Naive thymus-derived CD8-positive, alpha-beta T cell (primary cell): ENCODE results near the gene RAPH1. TPM values are rescaled to one million over a fixed set of nuclear protein-coding genes. Genes with fewer than 3 reads are reported as not detected.

ENCODE experiments used
- polyA plus RNA-seq, 3 donors: library from polyadenylated mRNA; unstranded; fragments of 300-500 nt; fragmentation: Illumina TruSeq; gene quantifications; one replicate each; pipeline ENCODE4 v1.2.3, GENCODE V29; 2021
- total RNA-seq, 8 experiments: library from RNA in 2 of 8; stranded (reverse) in 2 of 8; gene quantifications; one replicate each; pipeline ENCODE4 v1.2.3 and lab custom pipeline; 2021 to 2026

The RAPH1 gene
- total and polyA plus RNA-seq, 5 experiments from 2014 or later: 0.31 to 2.1 (median 1.1) TPM; not detected in 1

Other genes with a start within 250 kb of the RAPH1 start
- 10 to 100 TPM; 33.1 to 37.4 TPM for gene ABI2, start 206.9 kb downstream of the RAPH1 start, total RNA-seq
- 10 to 100 TPM; 27.0 to 30.8 (median 27.7) TPM for gene ABI2, start 206.9 kb downstream of the RAPH1 start, polyA plus RNA-seq
- 100 to 1,000 TPM; 128 to 133 TPM for gene CD28, start 171.3 kb upstream of the RAPH1 start, total RNA-seq
- 10 to 100 TPM; 15.8 to 32.0 (median 29.3) TPM for gene CD28, start 171.3 kb upstream of the RAPH1 start, polyA plus RNA-seq